HUES48 (cell line): ENCODE measurements around the gene SEMA4D.

Source experiments
- H3K27ac ChIP-seq: one replicate; pipeline ENCODE4 v1.7.0; 2013; ENCODE audit warnings: low read depth, low read length, inconsistent platforms
- H3K27me3 ChIP-seq: 2 replicates; pipeline ENCODE4 v1.6.1; 2013; ENCODE audit warnings: mild to moderate bottlenecking, low read length; ENCODE audit not compliant: control insufficient read depth, insufficient read depth
- H3K36me3 ChIP-seq: 2 replicates; pipeline ENCODE4 v1.6.1; 2013; ENCODE audit warnings: low read length; ENCODE audit not compliant: control insufficient read depth, insufficient read depth
- H3K4me1 ChIP-seq: 2 replicates; pipeline ENCODE4 v1.6.1; 2013; ENCODE audit warnings: mild to moderate bottlenecking, low read length; ENCODE audit not compliant: control insufficient read depth, insufficient read depth
- H3K4me3 ChIP-seq: 2 replicates; pipeline ENCODE4 v1.5.1; 2013; ENCODE audit warnings: mild to moderate bottlenecking, low read depth, low read length
- H3K9ac ChIP-seq: 2 replicates; pipeline ENCODE4 v1.6.1; 2013; ENCODE audit warnings: mild to moderate bottlenecking, low read depth, low read length, moderate library complexity
- H3K9me3 ChIP-seq: 2 replicates; pipeline ENCODE4 v1.6.1; 2013; ENCODE audit warnings: low read length; ENCODE audit not compliant: control insufficient read depth, insufficient read depth

The SEMA4D gene

DNA sequence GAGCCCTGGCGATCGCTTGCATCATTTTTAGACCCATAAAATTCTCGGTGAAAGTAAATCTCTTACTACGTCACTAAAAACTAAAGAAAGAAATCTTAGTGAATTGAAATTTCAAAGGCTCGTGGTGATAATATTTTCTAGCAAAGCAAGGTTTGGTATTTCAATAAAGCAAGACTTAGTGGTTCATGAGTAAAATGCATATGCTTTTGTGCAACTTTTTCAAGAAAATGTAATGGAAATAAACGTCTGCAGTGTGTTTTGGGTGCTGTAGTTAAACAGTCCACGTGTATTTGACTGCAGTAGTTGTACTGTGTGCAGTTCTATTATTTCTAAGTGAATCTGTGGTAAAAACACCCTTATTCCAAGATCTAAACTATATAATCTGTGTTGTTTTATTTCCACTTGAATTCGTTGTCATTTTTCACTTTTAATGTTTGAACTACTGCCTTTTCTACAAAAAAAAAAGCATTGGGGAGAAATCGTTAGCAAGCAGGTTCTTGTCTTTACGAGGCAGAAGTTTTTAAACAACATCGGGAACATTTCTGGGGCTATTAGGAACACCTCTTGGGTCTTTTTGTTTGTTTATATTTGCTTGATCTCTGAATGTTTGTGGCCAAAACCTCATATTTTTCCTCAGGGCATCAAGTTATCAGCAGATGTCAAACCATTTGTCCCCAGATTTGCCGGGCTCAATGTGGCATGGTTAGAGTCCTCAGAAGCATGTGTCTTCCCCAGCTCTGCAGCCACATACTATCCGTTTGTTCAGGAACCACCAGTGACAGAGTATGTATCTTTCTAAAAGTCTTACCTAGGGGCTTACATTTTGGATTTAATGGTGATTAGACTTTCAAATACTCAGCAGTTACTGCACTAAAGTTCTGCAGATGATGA, 178.7 kb downstream of the SEMA4D start:
- Histone ChIP-seq H3K9me3 (no peaks in the 10 kb centered on the region), H3K4me1 (peaks cover 22% of the 10 kb centered on the region), H3K36me3 (peaks cover 63% of the 10 kb centered on the region), H3K4me3 (peak overlapping the region; percentile 97), H3K9ac (peak overlapping the region; percentile 100), H3K27me3 (no peaks in the 10 kb centered on the region), H3K27ac (peak overlapping the region; percentile 100)

DNA sequence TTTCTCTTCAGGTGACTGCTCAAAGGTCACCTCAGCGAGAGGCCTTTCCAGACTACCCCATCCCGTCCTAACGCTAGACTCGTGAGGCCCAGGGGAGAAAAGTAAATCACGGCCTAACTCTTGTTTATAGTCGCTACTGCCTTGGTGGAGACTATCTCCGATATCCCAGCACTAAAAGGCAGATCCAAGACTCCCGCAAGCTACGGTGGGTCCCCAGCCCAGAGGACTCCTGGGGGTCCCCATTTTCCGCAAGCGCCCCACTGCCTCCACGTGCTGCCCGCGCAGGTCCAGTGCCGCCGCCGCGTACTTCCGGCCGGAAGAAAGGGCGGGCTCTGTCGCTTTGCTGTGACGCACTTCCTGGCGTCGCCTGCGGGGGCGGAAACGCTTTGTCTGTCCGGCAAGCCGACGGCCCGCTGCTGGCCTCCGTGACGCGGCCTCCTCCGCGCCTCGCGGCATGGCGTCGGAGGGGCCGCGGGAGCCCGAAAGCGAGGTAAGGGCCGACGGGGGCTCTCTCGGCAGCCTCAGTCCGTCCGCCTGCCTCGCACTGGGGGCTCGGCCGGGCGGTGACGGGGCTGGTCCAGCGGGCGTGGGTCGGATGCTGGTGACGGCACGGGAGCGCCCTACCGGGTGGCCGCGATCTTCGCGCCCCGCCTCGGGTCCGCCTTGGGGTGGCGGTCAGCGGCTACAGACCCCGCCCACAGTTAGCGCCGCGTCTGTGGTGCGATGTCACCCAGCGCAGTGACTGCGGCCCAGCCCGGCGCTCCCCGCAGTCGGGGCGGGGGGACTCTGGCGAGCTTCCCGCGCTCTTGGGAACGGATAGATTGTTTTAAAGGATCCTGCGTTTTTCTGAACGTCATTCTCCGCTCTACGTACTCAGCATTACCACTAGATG, 179.5 kb downstream of the SEMA4D start, which contains the start of gene SECISBP2:
SECISBP2 (plus strand) TSS at position 378 of the 892 bp plus-strand sequence; CDS start at position 455, 77 bp downstream.
- peak within 1 kb of the TSS; percentile 100 for H3K9ac ChIP-seq
- peaks cover 31% of the 10 kb centered on the region for H3K4me1 ChIP-seq
- no peaks in the 10 kb centered on the region for H3K9me3 ChIP-seq
- no peaks in the 10 kb centered on the region for H3K27me3 ChIP-seq
- H3K36me3 ChIP-seq, result peaks cover 66% of the 10 kb centered on the region
- H3K4me3 ChIP-seq, result peak within 1 kb of the TSS; percentile 97
- H3K27ac ChIP-seq, result peak within 1 kb of the TSS; percentile 100

DNA sequence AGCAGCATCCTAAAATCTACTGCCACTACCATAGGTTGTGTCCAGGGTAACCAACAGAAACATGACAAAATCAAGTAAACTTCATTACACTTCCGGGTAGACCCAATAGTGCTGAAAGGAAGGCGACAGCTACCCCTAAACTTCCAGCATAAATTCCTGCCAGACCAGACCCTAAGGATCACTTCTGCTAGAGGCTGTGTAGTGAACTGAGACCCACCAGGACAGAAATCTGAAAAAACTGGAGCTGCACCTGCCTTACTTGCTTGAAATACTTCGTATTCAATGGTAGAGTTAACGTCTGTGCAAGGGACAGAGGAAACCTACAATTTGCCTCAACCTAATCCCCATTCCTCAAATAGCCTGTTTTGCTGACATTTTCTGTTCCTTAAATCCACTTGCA, 180.6 kb downstream of the SEMA4D start:
- H3K27ac ChIP-seq, result peak overlapping the region; percentile 100
- H3K36me3 ChIP-seq, result peaks cover 67% of the 10 kb centered on the region
- no peaks in the 10 kb centered on the region for H3K9me3 ChIP-seq
- peaks cover 32% of the 10 kb centered on the region for H3K4me1 ChIP-seq
- peak overlapping the region; percentile 97 for H3K4me3 ChIP-seq
- no peaks in the 10 kb centered on the region for H3K27me3 ChIP-seq
- H3K9ac ChIP-seq, result peak overlapping the region; percentile 100; the same call in 1 of the 2 replicates

DNA sequence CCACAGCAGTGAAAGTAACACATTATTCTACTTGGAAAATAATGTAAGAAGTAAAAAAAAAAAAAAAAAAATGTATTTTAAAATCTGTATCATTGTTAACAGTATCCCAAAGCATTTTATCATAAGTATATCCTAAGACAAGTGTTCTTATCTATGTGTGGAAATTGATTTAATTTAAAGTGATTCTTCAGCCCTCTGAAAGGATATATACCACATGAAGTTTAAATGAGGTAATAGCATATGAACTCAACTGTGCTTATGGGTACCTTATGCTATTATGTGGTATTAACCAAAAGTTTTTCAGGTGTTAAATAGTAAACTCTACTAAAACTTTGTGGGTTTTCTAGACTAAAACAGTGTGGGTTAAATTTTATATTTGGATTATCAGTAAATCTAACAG, 182.4 kb downstream of the SEMA4D start:
- H3K9ac ChIP-seq, result no peak overlapping the region
- no peak overlapping the region for H3K4me3 ChIP-seq
- no peak overlapping the region for H3K27ac ChIP-seq
- H3K36me3 ChIP-seq, result peaks cover 53% of the 10 kb centered on the region
- no peaks in the 10 kb centered on the region for H3K9me3 ChIP-seq
- no peaks in the 10 kb centered on the region for H3K27me3 ChIP-seq
- H3K4me1 ChIP-seq, result peaks cover 32% of the 10 kb centered on the region

DNA sequence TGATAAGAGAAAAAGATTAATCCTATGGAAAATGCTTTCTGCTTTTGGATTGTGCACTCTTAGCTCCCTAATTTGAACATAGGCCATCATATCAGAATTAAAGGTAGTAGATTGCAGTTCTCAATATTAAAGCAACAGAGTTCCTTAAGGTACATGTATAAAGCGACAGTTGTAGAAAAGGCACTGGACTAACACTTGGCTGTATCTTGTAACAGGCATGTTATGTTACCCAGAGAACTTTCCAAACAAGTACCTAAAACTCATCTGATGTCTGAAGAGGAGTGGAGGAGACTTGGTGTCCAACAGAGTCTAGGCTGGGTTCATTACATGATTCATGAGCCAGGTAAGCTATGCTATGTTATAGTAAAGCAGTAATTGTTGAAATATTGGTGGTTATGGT, 183.0 kb downstream of the SEMA4D start:
- no peak overlapping the region for H3K27ac ChIP-seq
- H3K27me3 ChIP-seq, result no peaks in the 10 kb centered on the region
- peaks cover 32% of the 10 kb centered on the region for H3K4me1 ChIP-seq
- H3K9ac ChIP-seq, result no peak overlapping the region
- H3K9me3 ChIP-seq, result no peaks in the 10 kb centered on the region
- peak overlapping the region; percentile 99 for H3K4me3 ChIP-seq
- peaks cover 50% of the 10 kb centered on the region for H3K36me3 ChIP-seq

DNA sequence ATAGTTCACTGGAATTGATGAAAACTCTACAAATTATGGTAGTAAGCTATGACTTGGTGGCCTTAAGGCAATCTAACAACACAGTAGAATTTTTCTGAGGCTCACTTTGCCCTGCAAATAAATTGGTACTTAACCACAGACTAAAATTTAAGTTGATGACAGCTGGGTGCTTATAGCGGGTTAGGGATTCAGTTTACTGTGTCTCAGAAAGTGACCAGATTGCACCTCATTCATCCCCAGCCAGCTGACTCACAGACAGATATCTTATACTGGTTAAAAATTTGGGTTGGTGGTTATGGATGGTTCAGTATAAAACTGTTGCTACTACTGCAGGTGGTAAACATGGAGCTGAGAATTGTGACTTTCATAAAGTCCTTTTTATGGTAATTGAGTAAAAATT, 184.1 kb downstream of the SEMA4D start:
- H3K36me3 ChIP-seq, result peaks cover 45% of the 10 kb centered on the region
- H3K4me1 ChIP-seq, result peaks cover 29% of the 10 kb centered on the region
- peak overlapping the region; percentile 5 for H3K27ac ChIP-seq
- peak overlapping the region; percentile 99 for H3K4me3 ChIP-seq
- no peaks in the 10 kb centered on the region for H3K9me3 ChIP-seq
- no peaks in the 10 kb centered on the region for H3K27me3 ChIP-seq
- H3K9ac ChIP-seq, result peak overlapping the region; percentile 98; the same call in 1 of the 2 replicates

DNA sequence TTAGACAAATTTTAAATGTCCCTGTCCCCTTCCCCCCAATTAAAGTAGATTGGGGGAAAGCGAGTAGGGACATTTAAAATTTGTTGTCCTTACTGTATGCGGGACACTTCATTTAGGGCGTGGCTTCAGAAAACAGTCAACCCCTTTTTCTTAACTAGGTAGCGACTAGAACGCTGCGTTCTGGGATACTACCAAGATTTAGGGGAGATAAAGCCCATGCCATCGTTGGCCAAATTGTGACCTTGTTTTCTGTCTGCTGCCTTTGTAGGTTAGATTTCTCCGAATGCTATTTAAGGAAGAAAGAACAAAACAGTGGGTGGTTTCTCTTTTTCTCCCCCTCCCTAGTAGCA, 185.7 kb downstream of the SEMA4D start:
- Histone ChIP-seq H3K27ac (peak overlapping the region; percentile 98), H3K4me3 (peak overlapping the region; percentile 99), H3K9me3 (no peaks in the 10 kb centered on the region), H3K27me3 (no peaks in the 10 kb centered on the region), H3K4me1 (peaks cover 21% of the 10 kb centered on the region), H3K9ac (peak overlapping the region; percentile 98), H3K36me3 (peaks cover 39% of the 10 kb centered on the region)

DNA sequence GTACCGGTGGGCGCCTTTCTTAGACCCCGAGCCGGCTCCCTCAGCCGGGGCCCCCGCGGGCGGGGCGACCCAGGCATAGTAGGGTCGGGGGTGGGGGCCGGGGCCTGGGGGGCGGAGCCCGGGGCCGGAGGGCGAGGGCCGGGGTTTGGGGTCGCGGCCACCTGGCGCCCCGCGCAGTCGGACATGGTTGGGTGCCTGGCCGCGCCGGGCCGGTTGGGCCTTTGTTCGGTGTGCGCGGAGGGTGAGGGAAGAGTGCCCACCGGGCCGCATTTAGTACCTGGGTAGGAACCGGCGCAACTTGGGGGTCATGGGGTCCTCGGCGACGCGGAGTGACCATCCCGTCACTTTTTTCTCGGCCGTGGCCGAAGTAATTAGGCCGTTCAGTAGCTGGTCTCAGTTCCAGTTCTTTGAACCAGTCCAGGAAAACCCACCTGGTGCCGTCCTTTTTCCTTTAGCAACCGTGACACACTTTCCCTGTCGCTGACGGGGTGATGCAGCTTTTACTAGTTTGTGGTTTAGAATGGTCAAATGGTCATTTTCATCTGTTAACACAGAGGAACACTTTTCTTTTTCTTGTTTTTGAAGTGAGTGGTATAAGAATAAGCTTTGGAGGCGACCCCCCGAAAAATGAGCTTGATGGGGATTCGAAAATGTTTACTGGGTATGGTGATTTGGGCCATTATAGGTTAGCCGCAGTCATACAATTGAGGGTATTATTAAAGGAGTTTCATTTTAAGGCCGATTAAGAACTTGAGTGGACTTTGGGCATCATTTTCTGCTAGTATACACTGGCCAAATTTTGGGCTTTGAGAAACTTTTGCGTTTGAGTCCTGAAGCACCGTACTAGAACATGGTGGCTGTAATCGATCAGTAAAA, 186.3 kb downstream of the SEMA4D start:
- peaks cover 33% of the 10 kb centered on the region for H3K36me3 ChIP-seq
- peak overlapping the region; percentile 98 for H3K9ac ChIP-seq
- peak overlapping the region; percentile 99 for H3K4me3 ChIP-seq
- peak overlapping the region; percentile 98 for H3K27ac ChIP-seq
- peaks cover 20% of the 10 kb centered on the region for H3K4me1 ChIP-seq
- H3K9me3 ChIP-seq, result no peaks in the 10 kb centered on the region
- H3K27me3 ChIP-seq, result no peaks in the 10 kb centered on the region
